Left ventricle myocardium inferior (tissue), 1 donor: ENCODE results near the gene GMEB2. TPM values are rescaled to one million over a fixed set of nuclear protein-coding genes. Genes with fewer than 3 reads are reported as not detected.

Experiments
- DNase-seq: peaks from one replicate; pipeline ENCODE4 v3.0.0-alpha.2; 2020
- H3K27ac ChIP-seq: fragments of 200-600 bp; replicated peaks from 2 replicates; pipeline ENCODE4 v1.8.0; 2021
- H3K27me3 ChIP-seq: fragments of 200-600 bp; 2 replicates; pipeline ENCODE4 v1.8.0; 2021; ENCODE audit warnings: low read depth
- H3K36me3 ChIP-seq: fragments of 200-600 bp; 2 replicates; pipeline ENCODE4 v1.8.0; 2021
- H3K4me1 ChIP-seq: fragments of 200-600 bp; 2 replicates; pipeline ENCODE4 v1.8.0; 2021
- H3K4me3 ChIP-seq: fragments of 200-600 bp; 2 replicates; pipeline ENCODE4 v1.8.0; 2021; ENCODE audit warnings: mild to moderate bottlenecking, moderate library complexity
- H3K9me3 ChIP-seq: fragments of 200-600 bp; replicated peaks from 2 replicates; pipeline ENCODE4 v1.8.0; 2021
- CTCF ChIP-seq: fragments of 200-600 bp; IDR thresholded peaks from 2 replicates; pipeline ENCODE4 v1.8.0; 2021; ENCODE audit warnings: antibody characterized with exemption, mild to moderate bottlenecking, borderline replicate concordance
- intact Hi-C: fragments of 100-400 bp; cut with micrococcal nuclease; formaldehyde crosslinking; loops from one replicate; pipeline ENCODE4 v1.11.0; 2022
- total RNA-seq: library from RNA; stranded (reverse); fragmentation: NEBNext Ultra II Directional; extraction: Animal tissue kit (Norgen Biotek cat#: 25700); gene quantifications from one replicate; pipeline ENCODE4 v1.2.1, GENCODE V29; 2021
- donor health status: DM: no; HTN: yes; CAD: no; lungs with severe emphysema.

Gene GMEB2
- total RNA-seq, 1 donor from 2014 or later, result 5.3 TPM

GRCh38 chr20:63622732-63623131, 4.2 kb downstream of the GMEB2 start:
- intact Hi-C loops, result no loop called here
- TF ChIP-seq CTCF, result no peak
- no peaks in the 10 kb centered on the region for H3K9me3 ChIP-seq
- no peak overlapping the region for H3K27ac ChIP-seq
- no peak for DNase-seq
- peaks cover 21% of the 10 kb centered on the region for H3K4me1 ChIP-seq
- H3K27me3 ChIP-seq, result no peaks in the 10 kb centered on the region
- no peak overlapping the region for H3K4me3 ChIP-seq
- H3K36me3 ChIP-seq, result peaks cover 23% of the 10 kb centered on the region

- DNase-seq, result no peak
- no peak for TF ChIP-seq CTCF
- Histone ChIP-seq H3K36me3 (peaks cover 30% of the 10 kb centered on the region), H3K27me3 (no peaks in the 10 kb centered on the region), H3K4me1 (peaks cover 14% of the 10 kb centered on the region), H3K27ac (no peak overlapping the region), H3K9me3 (no peaks in the 10 kb centered on the region), H3K4me3 (no peak overlapping the region)
- intact Hi-C loops, result no loop called here
Observed at GRCh38 chr20:63622096-63622495, 4.8 kb downstream of the GMEB2 start.

DNA sequence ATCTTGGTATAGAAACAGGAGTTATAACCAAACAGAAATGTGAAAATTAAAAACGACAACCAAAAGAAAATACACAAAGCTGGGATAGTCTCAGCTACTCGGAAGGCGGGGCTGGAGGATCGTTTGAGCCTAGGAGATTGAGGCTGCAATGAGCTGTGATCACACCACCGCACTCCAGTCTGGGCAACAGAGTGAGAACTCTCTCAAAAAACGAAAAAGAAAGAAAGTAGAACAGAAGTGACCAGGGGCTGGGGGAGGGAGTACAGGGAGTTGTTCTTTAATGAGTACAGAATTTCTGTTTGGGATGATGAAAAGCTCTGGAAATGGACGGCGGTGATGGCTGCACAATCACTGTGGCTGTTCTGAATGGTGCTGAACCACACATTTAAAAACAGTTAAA, 5.9 kb downstream of the GMEB2 start:
- H3K27me3 ChIP-seq, result no peaks in the 10 kb centered on the region
- no peak for DNase-seq
- intact Hi-C loops, result no loop called here
- no peak overlapping the region for H3K4me3 ChIP-seq
- no peaks in the 10 kb centered on the region for H3K9me3 ChIP-seq
- peaks cover 41% of the 10 kb centered on the region for H3K36me3 ChIP-seq
- H3K27ac ChIP-seq, result no peak overlapping the region
- peaks cover 9% of the 10 kb centered on the region for H3K4me1 ChIP-seq
- no peak for TF ChIP-seq CTCF

GRCh38 chr20:63619505-63619904, 7.4 kb downstream of the GMEB2 start:
- peaks cover 55% of the 10 kb centered on the region for H3K36me3 ChIP-seq
- H3K27ac ChIP-seq, result no peak overlapping the region
- no peak for TF ChIP-seq CTCF
- H3K4me1 ChIP-seq, result no peaks in the 10 kb centered on the region
- H3K27me3 ChIP-seq, result no peaks in the 10 kb centered on the region
- DNase-seq, result no peak
- H3K9me3 ChIP-seq, result no peaks in the 10 kb centered on the region
- no peak overlapping the region for H3K4me3 ChIP-seq
- intact Hi-C loops, result no loop called here

- intact Hi-C loops, result no loop called here
- Histone ChIP-seq H3K4me1 (no peaks in the 10 kb centered on the region), H3K27ac (no peak overlapping the region), H3K27me3 (no peaks in the 10 kb centered on the region), H3K36me3 (peaks cover 55% of the 10 kb centered on the region), H3K9me3 (no peaks in the 10 kb centered on the region), H3K4me3 (no peak overlapping the region)
- no peak for DNase-seq
- TF ChIP-seq CTCF, result no peak
Observed at GRCh38 chr20:63619086-63619485, 7.8 kb downstream of the GMEB2 start.
